Measurements from ENCODE around the gene RPTOR.

The RPTOR gene

GRCh38 chr17:80955078-80955477, 410.4 kb downstream of the RPTOR start:
- H3K9me3 ChIP-seq = no peaks in the 10 kb centered on the region
- TF ChIP-seq, protein P1, sequence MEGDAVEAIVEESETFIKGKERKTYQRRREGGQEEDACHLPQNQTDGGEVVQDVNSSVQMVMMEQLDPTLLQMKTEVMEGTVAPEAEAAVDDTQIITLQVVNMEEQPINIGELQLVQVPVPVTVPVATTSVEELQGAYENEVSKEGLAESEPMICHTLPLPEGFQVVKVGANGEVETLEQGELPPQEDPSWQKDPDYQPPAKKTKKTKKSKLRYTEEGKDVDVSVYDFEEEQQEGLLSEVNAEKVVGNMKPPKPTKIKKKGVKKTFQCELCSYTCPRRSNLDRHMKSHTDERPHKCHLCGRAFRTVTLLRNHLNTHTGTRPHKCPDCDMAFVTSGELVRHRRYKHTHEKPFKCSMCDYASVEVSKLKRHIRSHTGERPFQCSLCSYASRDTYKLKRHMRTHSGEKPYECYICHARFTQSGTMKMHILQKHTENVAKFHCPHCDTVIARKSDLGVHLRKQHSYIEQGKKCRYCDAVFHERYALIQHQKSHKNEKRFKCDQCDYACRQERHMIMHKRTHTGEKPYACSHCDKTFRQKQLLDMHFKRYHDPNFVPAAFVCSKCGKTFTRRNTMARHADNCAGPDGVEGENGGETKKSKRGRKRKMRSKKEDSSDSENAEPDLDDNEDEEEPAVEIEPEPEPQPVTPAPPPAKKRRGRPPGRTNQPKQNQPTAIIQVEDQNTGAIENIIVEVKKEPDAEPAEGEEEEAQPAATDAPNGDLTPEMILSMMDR (IDR thresholded peaks at IDR 0.05; ENCODE audit: low read depth, low read length) = no peak
- H3K4me1 ChIP-seq = peaks cover 12% of the 10 kb centered on the region
- H3K4me3 ChIP-seq (ENCODE audit: low read depth, low read length) = no peak overlapping the region
- DNase-seq = no peak
- H3K36me3 ChIP-seq = peaks cover 7% of the 10 kb centered on the region
- H3K27me3 ChIP-seq = no peaks in the 10 kb centered on the region

GRCh38 chr17:80955671-80956280, 411.1 kb downstream of the RPTOR start:
- H3K9me3 ChIP-seq = no peaks in the 10 kb centered on the region
- TF ChIP-seq, protein P1 (IDR thresholded peaks at IDR 0.05; ENCODE audit: low read depth, low read length) = peak; percentile 16; the same call in 1 of the 2 replicates
- no peak overlapping the region for H3K4me3 ChIP-seq (ENCODE audit: low read depth, low read length)
- no peak for DNase-seq
- H3K36me3 ChIP-seq = peaks cover 11% of the 10 kb centered on the region
- H3K4me1 ChIP-seq = peaks cover 19% of the 10 kb centered on the region
- no peaks in the 10 kb centered on the region for H3K27me3 ChIP-seq

DNA sequence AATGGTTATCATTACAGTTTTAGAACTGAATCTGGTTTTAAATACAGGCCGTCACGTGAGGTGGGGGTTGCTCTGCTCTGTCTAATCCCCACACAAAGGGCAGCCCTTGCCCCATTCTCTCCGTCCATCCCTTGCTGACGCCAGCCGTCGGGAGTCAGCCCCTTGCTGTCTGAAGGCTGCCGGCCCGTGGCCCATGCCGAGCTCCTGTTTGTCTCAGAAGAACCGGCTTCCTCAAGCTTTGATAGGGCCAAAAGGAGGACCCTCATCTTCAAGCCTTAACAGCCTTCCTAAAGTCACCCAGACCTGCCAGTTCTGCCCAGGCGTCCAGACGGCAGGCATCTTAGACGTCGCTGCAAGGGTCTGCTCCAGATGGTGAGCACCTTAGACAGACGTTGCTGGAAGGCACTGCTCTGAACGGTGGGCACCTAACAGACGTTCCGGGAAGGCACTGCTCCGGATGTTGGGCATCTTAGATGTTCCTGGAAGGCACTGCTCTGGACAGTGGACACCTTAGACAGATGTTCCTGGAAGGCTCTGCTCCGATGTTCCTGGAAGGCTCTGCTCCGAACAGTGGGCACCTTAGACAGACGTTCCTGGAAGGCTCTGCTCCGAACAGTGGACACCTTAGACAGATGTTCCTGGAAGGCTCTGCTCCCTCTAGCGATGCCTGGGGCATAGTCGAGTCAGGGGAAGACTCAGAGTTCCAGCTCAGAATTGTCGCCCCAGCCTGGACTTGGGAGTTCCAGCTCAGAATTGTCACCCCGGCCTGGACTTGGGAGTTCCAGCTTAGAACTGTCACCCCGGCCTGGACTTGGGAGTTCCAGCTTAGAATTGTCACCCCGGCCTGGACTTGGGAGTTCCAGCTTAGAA, 411.9 kb downstream of the RPTOR start:
- peaks cover 12% of the 10 kb centered on the region for H3K36me3 ChIP-seq
- no peak for DNase-seq
- H3K4me3 ChIP-seq (ENCODE audit: low read depth, low read length) = no peak overlapping the region
- TF ChIP-seq, protein P1 (IDR thresholded peaks at IDR 0.05; ENCODE audit: low read depth, low read length) = no peak
- H3K27me3 ChIP-seq = no peaks in the 10 kb centered on the region
- peaks cover 27% of the 10 kb centered on the region for H3K4me1 ChIP-seq
- no peaks in the 10 kb centered on the region for H3K9me3 ChIP-seq

- Histone ChIP-seq H3K36me3 (peaks cover 7% of the 10 kb centered on the region), H3K4me1 (peaks cover 37% of the 10 kb centered on the region), H3K4me3 (ENCODE audit: low read depth, low read length) (no peak overlapping the region), H3K9me3 (no peaks in the 10 kb centered on the region), H3K27me3 (no peaks in the 10 kb centered on the region)
- TF ChIP-seq, protein P1 (IDR thresholded peaks at IDR 0.05; ENCODE audit: low read depth, low read length) = no peak
- DNase-seq = no peak
These were observed 412.9 kb downstream of the RPTOR start for GRCh38 chr17:80957461-80957941.

- H3K4me1 ChIP-seq = peaks cover 39% of the 10 kb centered on the region
- TF ChIP-seq, protein P1 (IDR thresholded peaks at IDR 0.05; ENCODE audit: low read depth, low read length) = no peak
- peak overlapping the region; percentile 28; the same call in 1 of the 2 replicates for H3K4me3 ChIP-seq (ENCODE audit: low read depth, low read length)
- H3K27me3 ChIP-seq = no peaks in the 10 kb centered on the region
- peaks cover 7% of the 10 kb centered on the region for H3K36me3 ChIP-seq
- H3K9me3 ChIP-seq = no peaks in the 10 kb centered on the region
- DNase-seq = peak; percentile 97
These were observed 414.8 kb downstream of the RPTOR start for GRCh38 chr17:80959330-80960036.

Measured in BE2C (cell line).